Measurements from ENCODE around the gene RBP5. TPM values are rescaled to one million over a fixed set of nuclear protein-coding genes. Genes with fewer than 3 reads are reported as not detected.

The RBP5 gene
- total and polyA plus RNA-seq, 10 of the 15 experiments (the other 5 are each of a cell fraction or from before 2014, with no cell fraction given) = 0.11 to 1.1 (median 0.31) TPM; not detected in 4

DNA sequence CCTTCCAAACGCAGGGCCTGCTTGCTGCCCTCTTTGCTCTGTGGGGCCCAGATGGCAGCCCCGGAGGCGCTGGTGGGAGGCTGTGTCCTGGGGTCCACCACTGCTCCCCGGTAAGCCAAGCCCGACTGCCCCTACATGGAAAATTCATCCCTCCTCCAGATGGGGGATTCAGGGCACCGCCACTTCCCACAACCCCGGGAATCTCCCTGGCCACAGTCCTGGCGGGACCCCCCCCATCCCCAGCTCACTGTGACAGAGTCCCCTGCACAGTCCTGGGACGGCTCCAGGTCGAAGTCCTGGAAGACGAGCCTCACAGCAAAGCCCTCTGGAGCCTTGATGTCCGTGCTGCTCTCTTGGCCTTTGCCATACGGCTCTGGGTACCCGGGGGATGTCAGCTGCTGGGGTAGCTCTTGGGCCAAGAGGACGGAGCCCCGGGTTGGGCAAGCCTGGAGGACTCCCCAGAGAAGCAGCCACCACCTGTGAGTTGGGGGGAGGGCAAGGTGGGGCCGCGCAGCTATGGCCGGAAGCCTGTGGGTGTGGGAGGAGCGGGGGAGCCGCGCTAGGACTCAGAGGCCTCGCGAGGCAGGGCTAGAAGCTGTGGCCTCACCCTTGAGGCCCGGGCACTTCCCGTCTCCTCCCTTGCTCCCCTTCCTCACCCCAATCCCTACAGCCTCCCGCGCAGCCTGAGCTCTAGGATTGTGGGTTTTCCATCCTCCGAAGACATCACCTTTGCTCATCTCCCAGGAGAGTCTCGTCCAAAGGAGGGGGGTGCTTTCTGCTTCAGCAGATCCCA lies 20.5 kb downstream of the RBP5 start (continued):
- peak; percentile 83 for TF ChIP-seq CBFB (IDR thresholded peaks at IDR 0.05; ENCODE audit: low read depth)
- peak; percentile 66 for TF ChIP-seq SP1 (IDR thresholded peaks at IDR 0.05; ENCODE audit: low read depth, low read length)
- no peak for TF ChIP-seq ESRRA (IDR thresholded peaks at IDR 0.05; ENCODE audit: low read length)
- no peak for TF ChIP-seq CBX3 (IDR thresholded peaks at IDR 0.05; ENCODE audit: borderline replicate concordance, low read depth)
- peak; percentile 70 for TF ChIP-seq IKZF1 (conservative IDR thresholded peaks at IDR 0.05)
- no peak; the same call in 1 of the 2 replicates for TF ChIP-seq ZBED1 (IDR thresholded peaks at IDR 0.05; ENCODE audit: borderline replicate concordance)
- no peak for TF ChIP-seq SRF (IDR thresholded peaks at IDR 0.05; ENCODE audit: low read depth in 2 of 2, low read length in 2 of 2)
- peak; percentile 96 for TF ChIP-seq POLR2AphosphoS5 (IDR thresholded peaks at IDR 0.05; ENCODE audit: low read length)
- peak; percentile 70 for TF ChIP-seq SPI1 (IDR thresholded peaks at IDR 0.05; ENCODE audit: borderline replicate concordance, insufficient read depth, low read depth, low read length)
- TF ChIP-seq, protein P1, sequence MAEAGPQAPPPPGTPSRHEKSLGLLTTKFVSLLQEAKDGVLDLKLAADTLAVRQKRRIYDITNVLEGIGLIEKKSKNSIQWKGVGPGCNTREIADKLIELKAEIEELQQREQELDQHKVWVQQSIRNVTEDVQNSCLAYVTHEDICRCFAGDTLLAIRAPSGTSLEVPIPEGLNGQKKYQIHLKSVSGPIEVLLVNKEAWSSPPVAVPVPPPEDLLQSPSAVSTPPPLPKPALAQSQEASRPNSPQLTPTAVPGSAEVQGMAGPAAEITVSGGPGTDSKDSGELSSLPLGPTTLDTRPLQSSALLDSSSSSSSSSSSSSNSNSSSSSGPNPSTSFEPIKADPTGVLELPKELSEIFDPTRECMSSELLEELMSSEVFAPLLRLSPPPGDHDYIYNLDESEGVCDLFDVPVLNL (IDR thresholded peaks at IDR 0.05; ENCODE audit: low read depth, low read length) = no peak
- no peak for TF ChIP-seq RFX5 (IDR thresholded peaks at IDR 0.05; ENCODE audit: low read depth, low read length)
- no peak for TF ChIP-seq RBBP5 (conservative IDR thresholded peaks at IDR 0.05)
- no peak for TF ChIP-seq LARP7 (IDR thresholded peaks at IDR 0.05)
- no peak for TF ChIP-seq CEBPB (IDR thresholded peaks at IDR 0.05; ENCODE audit: borderline replicate concordance in 1 of 2, low read depth in 2 of 2, low read length in 2 of 2)
- no peak for TF ChIP-seq YBX1 (IDR thresholded peaks at IDR 0.05)
- TF ChIP-seq DPF2 (IDR thresholded peaks at IDR 0.05) = peak; percentile 78
- TF ChIP-seq MYC (IDR thresholded peaks at IDR 0.05; ENCODE audit: insufficient read depth, insufficient read length, insufficient replicate concordance, low read length, severe bottlenecking) = no peak
- TF ChIP-seq NR2C2 (IDR thresholded peaks at IDR 0.05; ENCODE audit: borderline replicate concordance, control insufficient read depth, insufficient read length, low read depth) = no peak
- no peak for TF ChIP-seq BMI1 (IDR thresholded peaks at IDR 0.05; ENCODE audit: borderline replicate concordance)
- TF ChIP-seq JUND (IDR thresholded peaks at IDR 0.05; ENCODE audit: low read depth, low read length) = no peak
- TF ChIP-seq NBN (IDR thresholded peaks at IDR 0.05) = peak; percentile 86
- peak; percentile 57 for TF ChIP-seq ATF7 (IDR thresholded peaks at IDR 0.05; ENCODE audit: low read depth)
- no peak for TF ChIP-seq SIX5 (IDR thresholded peaks at IDR 0.05; ENCODE audit: low read depth, low read length, severe bottlenecking)
- TF ChIP-seq TBL1XR1 (IDR thresholded peaks at IDR 0.05; ENCODE audit: low read depth, low read length) = no peak
- no peak for TF ChIP-seq MTA3 (IDR thresholded peaks at IDR 0.05; ENCODE audit: borderline replicate concordance, low read length)
- no peak; a peak in 1 of 4 replicates for TF ChIP-seq ETV6 (conservative IDR thresholded peaks at IDR 0.05 in 1 of 2, IDR thresholded peaks at IDR 0.05 in 1 of 2; ENCODE audit: borderline replicate concordance in 1 of 2, low read depth in 1 of 2)
- no peak for TF ChIP-seq SREBF1 (IDR thresholded peaks at IDR 0.05; ENCODE audit: low read length)
- no peak for TF ChIP-seq TCF7 (IDR thresholded peaks at IDR 0.05; ENCODE audit: borderline replicate concordance)
- TF ChIP-seq, protein P2, sequence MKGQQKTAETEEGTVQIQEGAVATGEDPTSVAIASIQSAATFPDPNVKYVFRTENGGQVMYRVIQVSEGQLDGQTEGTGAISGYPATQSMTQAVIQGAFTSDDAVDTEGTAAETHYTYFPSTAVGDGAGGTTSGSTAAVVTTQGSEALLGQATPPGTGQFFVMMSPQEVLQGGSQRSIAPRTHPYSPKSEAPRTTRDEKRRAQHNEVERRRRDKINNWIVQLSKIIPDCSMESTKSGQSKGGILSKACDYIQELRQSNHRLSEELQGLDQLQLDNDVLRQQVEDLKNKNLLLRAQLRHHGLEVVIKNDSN (IDR thresholded peaks at IDR 0.05; ENCODE audit: borderline replicate concordance, extremely low read length, insufficient read depth, low read depth, low read length) = no peak
- TF ChIP-seq NFIC (IDR thresholded peaks at IDR 0.05; ENCODE audit: low read depth, low read length) = no peak
- no peak for TF ChIP-seq ZSCAN29 (IDR thresholded peaks at IDR 0.05)
- TF ChIP-seq JUNB (IDR thresholded peaks at IDR 0.05) = no peak
- no peak for TF ChIP-seq NFYB (IDR thresholded peaks at IDR 0.05; ENCODE audit: insufficient read depth, low read depth, low read length)
